ENCODE measurements around the gene FEN1.

FEN1 gene

GRCh38 chr11:61846362-61847020 is 53.8 kb downstream of the FEN1 start:
- no peak for DNase-seq

Measured in Kasumi-1 (cell line).